HUES64 (cell line): ENCODE measurements around the gene ZNF646. TPM values are rescaled to one million over a fixed set of nuclear protein-coding genes. Genes with fewer than 3 reads are reported as not detected.

Source experiments
- H3K27ac ChIP-seq: 2 replicates; pipeline ENCODE4 v1.7.0; 2013; ENCODE audit warnings: low read depth, low read length, inconsistent platforms
- H3K27me3 ChIP-seq: 2 replicates; pipeline ENCODE4 v1.6.1; 2013; ENCODE audit warnings: mild to moderate bottlenecking, low read length; ENCODE audit not compliant: insufficient read depth
- H3K36me3 ChIP-seq: 2 replicates; pipeline ENCODE4 v1.6.1; 2013; ENCODE audit warnings: mild to moderate bottlenecking, low read length; ENCODE audit not compliant: insufficient read depth
- H3K4me1 ChIP-seq: 2 replicates; pipeline ENCODE4 v1.6.1; 2013; ENCODE audit warnings: mild to moderate bottlenecking, low read length, moderate library complexity; ENCODE audit not compliant: insufficient read depth
- H3K4me3 ChIP-seq: 2 replicates; pipeline ENCODE4 v1.5.1; 2013; ENCODE audit warnings: mild to moderate bottlenecking, low read length, moderate library complexity
- H3K9ac ChIP-seq: 2 replicates; pipeline ENCODE4 v1.6.1; 2013; ENCODE audit warnings: mild to moderate bottlenecking, low read depth, low read length
- H3K9me3 ChIP-seq: 2 replicates; pipeline ENCODE4 v1.6.1; 2013; ENCODE audit warnings: low read depth, low read length; ENCODE audit not compliant: insufficient read depth
- WGBS: fragments of 150-250, 120-280 bp; methylation state at CpG from one replicate; pipeline ENCODE4 v1.1.7; 2013; ENCODE audit warnings: missing lambda C conversion rate; 5-methylcytosine and 5-hydroxymethylcytosine counted together
- polyA plus RNA-seq, 2 experiments: library from polyadenylated mRNA; stranded (reverse); fragments of 50-300 nt; gene quantifications; one replicate each; pipeline ENCODE4 v1.2.3, GENCODE V29; 2013

The ZNF646 gene, protein sequence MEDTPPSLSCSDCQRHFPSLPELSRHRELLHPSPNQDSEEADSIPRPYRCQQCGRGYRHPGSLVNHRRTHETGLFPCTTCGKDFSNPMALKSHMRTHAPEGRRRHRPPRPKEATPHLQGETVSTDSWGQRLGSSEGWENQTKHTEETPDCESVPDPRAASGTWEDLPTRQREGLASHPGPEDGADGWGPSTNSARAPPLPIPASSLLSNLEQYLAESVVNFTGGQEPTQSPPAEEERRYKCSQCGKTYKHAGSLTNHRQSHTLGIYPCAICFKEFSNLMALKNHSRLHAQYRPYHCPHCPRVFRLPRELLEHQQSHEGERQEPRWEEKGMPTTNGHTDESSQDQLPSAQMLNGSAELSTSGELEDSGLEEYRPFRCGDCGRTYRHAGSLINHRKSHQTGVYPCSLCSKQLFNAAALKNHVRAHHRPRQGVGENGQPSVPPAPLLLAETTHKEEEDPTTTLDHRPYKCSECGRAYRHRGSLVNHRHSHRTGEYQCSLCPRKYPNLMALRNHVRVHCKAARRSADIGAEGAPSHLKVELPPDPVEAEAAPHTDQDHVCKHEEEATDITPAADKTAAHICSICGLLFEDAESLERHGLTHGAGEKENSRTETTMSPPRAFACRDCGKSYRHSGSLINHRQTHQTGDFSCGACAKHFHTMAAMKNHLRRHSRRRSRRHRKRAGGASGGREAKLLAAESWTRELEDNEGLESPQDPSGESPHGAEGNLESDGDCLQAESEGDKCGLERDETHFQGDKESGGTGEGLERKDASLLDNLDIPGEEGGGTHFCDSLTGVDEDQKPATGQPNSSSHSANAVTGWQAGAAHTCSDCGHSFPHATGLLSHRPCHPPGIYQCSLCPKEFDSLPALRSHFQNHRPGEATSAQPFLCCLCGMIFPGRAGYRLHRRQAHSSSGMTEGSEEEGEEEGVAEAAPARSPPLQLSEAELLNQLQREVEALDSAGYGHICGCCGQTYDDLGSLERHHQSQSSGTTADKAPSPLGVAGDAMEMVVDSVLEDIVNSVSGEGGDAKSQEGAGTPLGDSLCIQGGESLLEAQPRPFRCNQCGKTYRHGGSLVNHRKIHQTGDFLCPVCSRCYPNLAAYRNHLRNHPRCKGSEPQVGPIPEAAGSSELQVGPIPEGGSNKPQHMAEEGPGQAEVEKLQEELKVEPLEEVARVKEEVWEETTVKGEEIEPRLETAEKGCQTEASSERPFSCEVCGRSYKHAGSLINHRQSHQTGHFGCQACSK (N-terminal part only)
- polyA plus RNA-seq (2013, experiment 1 of 2) = 10.2 TPM
- 12.4 TPM for polyA plus RNA-seq (2013, experiment 2 of 2)

DNA sequence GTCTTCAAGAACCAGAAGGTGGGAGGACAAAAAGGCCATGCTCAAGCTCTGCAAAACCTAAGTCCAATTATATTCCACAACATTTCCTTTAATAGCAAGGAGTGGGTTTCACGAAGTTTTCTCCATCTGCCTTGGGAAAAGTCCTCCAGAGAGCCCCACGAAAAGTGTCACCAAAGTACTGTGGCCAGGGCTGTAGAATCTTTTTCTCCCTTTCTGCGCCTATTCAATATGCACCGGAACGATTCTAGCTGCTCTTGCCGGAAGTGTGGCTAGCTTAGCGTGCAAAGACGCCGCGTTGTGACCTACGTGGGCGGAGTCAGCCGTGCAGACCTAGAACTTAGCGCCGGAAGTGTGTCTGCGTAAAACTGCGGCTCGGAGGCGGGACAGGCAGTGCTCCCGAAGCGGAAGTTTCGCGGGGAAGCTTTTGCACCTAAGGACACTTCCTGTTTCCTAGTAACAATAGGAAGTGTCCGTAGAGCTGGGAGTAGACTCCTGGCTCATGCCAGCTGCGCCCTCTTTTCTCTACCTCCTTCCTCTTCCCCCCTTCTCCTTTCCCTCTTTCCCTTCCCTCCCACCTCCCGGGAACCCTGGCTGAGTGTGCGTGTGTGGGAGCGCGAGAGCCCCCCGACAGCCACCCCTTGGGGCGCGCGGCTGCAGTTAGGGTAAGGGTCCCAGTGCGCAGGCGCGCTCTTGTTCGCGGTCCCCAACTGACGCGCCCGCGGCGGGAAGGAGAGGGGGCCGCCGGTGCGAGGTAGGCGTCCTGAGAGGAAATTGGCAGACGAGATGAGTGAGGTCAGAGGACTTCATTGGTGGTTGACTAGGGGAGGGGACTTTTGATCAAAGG lies at the start of gene ZNF646, which contains the start of gene ZNF668:
Gene ZNF646, plus strand, starts transcription at position 453 of the 844 bp plus-strand sequence. CDS start 1,903 bp downstream, outside the sequence.
Gene ZNF668, minus strand, starts transcription at position 271 of the 844 bp plus-strand sequence. CDS start 9,781 bp downstream, outside the sequence.
- peak within 1 kb of the TSS; percentile 96 for H3K27ac ChIP-seq
- peak within 1 kb of the TSS; percentile 81 for H3K4me3 ChIP-seq
- H3K9me3 ChIP-seq = no peaks in the 10 kb centered on the region
- peaks cover 34% of the 10 kb centered on the region for H3K36me3 ChIP-seq
- H3K9ac ChIP-seq = peak within 1 kb of the TSS; percentile 95
- no peaks in the 10 kb centered on the region for H3K27me3 ChIP-seq
- under 1% methylated on average over 46 of the region's 48 CpGs for WGBS
- peaks cover 8% of the 10 kb centered on the region; the same call in 1 of the 2 replicates for H3K4me1 ChIP-seq

DNA sequence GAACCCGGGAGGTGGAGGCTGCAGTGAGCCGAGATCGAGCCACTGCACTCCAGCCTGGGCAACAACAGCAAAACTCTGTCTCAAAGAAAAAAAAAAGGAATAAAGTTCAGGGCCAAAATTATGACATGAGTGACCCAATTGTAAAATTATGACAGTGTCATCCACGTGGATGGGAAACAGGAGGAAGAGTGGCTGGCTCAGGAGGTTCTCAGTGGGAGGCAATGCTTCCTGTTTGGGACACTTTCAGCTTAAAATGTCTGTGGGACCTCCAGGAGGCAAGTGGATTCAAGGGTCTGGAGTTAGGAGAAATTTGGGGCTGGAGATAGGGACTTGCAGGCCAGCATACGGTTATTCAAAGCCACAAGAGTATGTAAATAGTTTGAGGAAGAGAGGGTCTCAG lies 48.9 kb upstream of the ZNF646 start:
- no peaks in the 10 kb centered on the region for H3K27me3 ChIP-seq
- no peak overlapping the region for H3K27ac ChIP-seq
- no peak overlapping the region for H3K4me3 ChIP-seq
- WGBS = 87% methylated on average over 5 of the region's 5 CpGs
- H3K4me1 ChIP-seq = no peaks in the 10 kb centered on the region
- H3K36me3 ChIP-seq = no peaks in the 10 kb centered on the region
- no peak overlapping the region for H3K9ac ChIP-seq
- H3K9me3 ChIP-seq = no peaks in the 10 kb centered on the region

- WGBS = 78% methylated on average over 2 of the region's 5 CpGs
- H3K9me3 ChIP-seq = no peaks in the 10 kb centered on the region
- no peak overlapping the region for H3K4me3 ChIP-seq
- H3K9ac ChIP-seq = no peak overlapping the region
- H3K27ac ChIP-seq = no peak overlapping the region
- H3K27me3 ChIP-seq = no peaks in the 10 kb centered on the region
- no peaks in the 10 kb centered on the region for H3K4me1 ChIP-seq
- no peaks in the 10 kb centered on the region for H3K36me3 ChIP-seq
These were observed 45.0 kb upstream of the ZNF646 start for GRCh38 chr16:31029272-31029671.

DNA sequence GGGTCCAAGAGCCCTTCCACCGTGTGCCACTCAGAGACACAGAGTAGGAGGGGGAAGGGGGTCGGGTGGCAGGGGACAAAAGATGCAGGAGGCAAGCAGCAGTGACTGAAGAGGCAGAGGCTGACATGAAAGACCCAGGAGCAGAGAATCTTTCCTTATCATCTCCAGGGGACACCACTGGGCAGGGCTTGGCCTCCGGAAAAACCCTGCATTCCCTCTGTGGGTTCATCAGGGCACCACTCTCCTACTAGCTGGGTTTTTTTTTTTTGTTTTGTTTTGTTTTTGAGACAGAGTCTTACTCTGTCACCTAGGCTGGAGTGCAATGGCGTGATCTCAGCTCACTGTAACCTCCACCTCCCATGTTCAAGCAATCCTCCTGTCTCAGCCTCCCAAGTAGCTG lies 42.9 kb upstream of the ZNF646 start:
- WGBS = 82% methylated on average over 4 of the region's 4 CpGs
- Histone ChIP-seq H3K4me3 (no peak overlapping the region), H3K9me3 (no peaks in the 10 kb centered on the region), H3K27me3 (no peaks in the 10 kb centered on the region), H3K36me3 (no peaks in the 10 kb centered on the region), H3K27ac (no peak overlapping the region), H3K4me1 (no peaks in the 10 kb centered on the region), H3K9ac (no peak overlapping the region)

DNA sequence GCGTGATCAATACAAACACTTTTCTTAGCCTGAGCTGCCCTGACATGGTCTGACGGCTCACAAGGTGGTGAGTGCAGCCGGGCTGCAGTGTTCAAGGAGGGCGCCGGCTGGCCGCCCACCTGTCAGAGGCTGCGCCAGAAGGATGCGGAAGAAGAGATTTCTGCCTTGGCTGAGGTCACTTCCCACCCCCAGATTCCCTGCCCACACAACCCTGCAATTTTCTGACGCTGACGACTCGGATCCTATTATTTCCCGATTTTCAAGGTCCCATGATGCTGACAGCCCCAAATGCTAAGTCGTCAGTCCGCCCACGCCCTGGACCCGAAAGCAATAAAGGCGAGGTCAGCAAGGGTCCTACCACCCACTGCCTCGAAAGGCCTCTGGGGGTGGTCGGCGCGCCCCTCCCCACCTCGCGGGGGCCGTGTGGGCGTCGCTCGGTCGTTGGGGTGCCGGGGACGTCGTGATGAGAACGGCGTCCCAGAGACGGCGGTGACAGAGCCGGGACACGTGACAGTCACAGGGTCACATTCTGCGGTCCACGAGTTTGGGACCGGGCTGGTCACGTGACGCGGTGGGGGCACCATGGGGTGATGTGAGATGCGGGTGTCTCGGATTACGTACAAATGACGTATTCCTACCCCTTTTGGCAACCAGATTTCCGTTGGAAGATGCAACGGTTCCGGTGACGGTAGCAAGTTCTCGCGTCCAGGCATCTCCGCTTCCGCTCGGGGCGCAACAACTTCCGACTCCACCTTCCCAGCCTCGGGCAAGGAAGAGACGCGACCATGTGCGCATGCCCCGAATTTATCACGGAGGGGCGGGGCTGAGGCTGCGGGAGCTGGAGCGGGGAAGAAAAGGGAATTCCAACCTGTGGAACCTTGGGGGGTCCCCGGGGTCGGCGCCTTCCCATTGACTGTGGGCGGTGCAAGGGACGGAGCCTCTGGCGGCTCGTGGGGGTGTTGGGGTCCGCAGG lies 41.2 kb upstream of the ZNF646 start, which contains the start of gene STX4:
Gene STX4, plus strand, starts transcription at position 823 of the 973 bp plus-strand sequence. CDS start 248 bp downstream, outside the sequence.
- H3K9ac ChIP-seq = peak within 1 kb of the TSS; percentile 37

GRCh38 chr16:31033709-31034492 lies 40.3 kb upstream of the ZNF646 start:
- Histone ChIP-seq H3K9me3 (no peaks in the 10 kb centered on the region), H3K4me3 (peak overlapping the region; percentile 95), H3K27ac (no peak overlapping the region), H3K4me1 (no peaks in the 10 kb centered on the region), H3K9ac (peak overlapping the region; percentile 37), H3K36me3 (no peaks in the 10 kb centered on the region), H3K27me3 (no peaks in the 10 kb centered on the region)
- WGBS = 1% methylated on average over 47 of the region's 47 CpGs

More for the DNA sequence above, 41.2 kb upstream of the ZNF646 start, which contains the start of gene STX4:
- Histone ChIP-seq H3K9me3 (no peaks in the 10 kb centered on the region), H3K4me3 (peak within 1 kb of the TSS; percentile 95), H3K36me3 (no peaks in the 10 kb centered on the region), H3K27ac (peak within 1 kb of the TSS; percentile 24; the same call in 1 of the 2 replicates), H3K27me3 (no peaks in the 10 kb centered on the region), H3K4me1 (no peaks in the 10 kb centered on the region)
- 2% methylated on average over 75 of the region's 75 CpGs for WGBS

DNA sequence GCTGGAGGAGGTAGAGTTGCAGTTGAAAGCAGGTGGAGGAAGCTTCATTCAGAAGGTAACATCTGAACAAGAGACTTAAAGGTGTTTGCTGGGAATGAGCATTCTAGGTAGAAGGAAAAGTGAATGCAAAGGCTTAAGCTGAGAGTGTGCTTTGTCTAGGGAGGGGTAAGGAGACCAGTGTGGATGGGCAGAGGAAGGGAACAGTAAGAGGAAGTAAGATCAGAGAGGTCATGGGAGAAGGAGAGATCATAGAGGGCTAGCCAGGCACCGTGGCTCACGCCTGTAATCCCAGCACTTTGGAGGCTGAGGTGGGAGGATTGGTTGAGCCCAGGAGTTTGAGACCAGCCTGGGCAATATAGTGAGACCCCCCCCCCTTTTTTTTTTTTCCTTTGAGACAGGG lies 37.5 kb upstream of the ZNF646 start:
- Histone ChIP-seq H3K4me1 (no peaks in the 10 kb centered on the region), H3K36me3 (peaks cover 6% of the 10 kb centered on the region; the same call in 1 of the 2 replicates), H3K27me3 (no peaks in the 10 kb centered on the region), H3K27ac (no peak overlapping the region), H3K9ac (no peak overlapping the region), H3K9me3 (no peaks in the 10 kb centered on the region), H3K4me3 (no peak overlapping the region)
- 80% methylated on average over 2 of the region's 2 CpGs for WGBS

DNA sequence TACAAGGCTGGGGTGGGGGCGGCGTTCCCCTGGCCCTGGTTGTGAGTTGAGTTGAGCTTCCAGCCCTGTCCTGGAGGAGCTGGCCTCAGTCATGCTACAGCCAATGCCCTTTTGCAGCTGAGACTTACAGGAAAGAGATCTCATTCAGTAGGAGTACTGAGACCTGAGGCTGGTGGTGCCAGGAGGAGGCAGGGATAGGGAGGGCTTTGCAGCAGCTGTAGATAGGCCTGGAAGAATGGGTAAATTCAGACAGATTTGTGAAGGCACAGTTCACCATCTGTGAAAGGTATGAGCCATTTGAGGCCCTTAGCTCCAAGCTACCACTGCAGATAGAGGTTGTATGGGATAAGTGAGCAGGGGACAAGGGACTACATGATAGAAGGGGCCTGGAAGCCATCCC lies 35.2 kb upstream of the ZNF646 start:
- Histone ChIP-seq H3K9ac (no peak overlapping the region), H3K4me3 (no peak overlapping the region), H3K9me3 (no peaks in the 10 kb centered on the region), H3K36me3 (peaks cover 6% of the 10 kb centered on the region; the same call in 1 of the 2 replicates), H3K27me3 (no peaks in the 10 kb centered on the region), H3K27ac (no peak overlapping the region), H3K4me1 (no peaks in the 10 kb centered on the region)
- WGBS = 96% methylated on average over 2 of the region's 2 CpGs
